ENCODE data around the gene MRFAP1L1.
A peak's percentile ranks its signal among the peaks of the same experiment; 100 is the strongest.
"Not testable (repeated sequence)": the region's sequence is repeated elsewhere in the genome, so short reads cannot be mapped to it uniquely, and the experiment has no call there.

The MRFAP1L1 gene

DNA sequence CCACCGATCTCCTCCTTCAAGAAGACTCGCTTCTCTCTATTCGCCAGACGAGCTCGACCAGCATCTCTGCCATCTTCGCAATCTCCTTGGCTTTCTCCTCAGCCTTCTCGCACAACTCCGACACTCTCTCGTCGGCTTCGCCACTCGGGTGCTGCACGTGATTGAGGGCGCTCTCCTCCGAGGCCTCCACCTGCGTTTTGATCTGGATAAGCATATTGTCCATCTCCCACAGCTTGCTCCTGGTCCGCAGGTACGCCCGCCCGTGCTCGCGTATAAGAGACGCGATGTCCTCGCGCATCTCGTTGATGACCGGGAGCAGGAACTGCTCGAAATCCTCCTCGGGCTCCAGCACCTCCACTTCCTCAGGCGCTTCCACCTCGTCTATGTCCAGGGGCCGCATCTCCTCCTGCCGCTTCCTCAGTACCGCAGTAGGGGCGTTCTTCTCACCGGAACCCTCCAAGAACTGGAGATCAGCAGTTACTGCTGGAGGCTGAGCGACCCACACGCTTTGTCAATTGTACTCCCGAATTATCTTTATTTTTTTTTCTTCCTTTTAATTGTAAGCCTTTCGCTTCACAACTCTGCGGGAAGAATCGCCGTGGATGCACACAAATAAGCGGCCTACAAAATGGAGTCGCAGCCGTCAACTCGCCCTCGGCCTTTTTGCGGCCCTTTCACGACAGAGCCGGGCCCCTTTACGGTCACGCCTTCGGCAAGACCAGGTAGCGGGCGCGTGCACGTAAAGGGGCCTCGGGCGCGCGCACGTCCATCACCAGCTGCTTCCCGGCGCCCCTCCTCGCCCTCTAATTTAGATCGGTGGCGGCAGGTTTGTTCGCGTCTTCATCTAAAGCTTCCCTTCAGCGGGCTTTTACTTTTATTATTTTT, at the start of gene MRFAP1L1:
Gene MRFAP1L1 (minus strand): TSS at position 636 of the 885 bp plus-strand sequence. CDS start 236 bp downstream, at position 400.
- DNase-seq (ENCODE audit: low read depth in 1 of 2, low spot score in 1 of 2) = peak; percentile 86 to 95

DNA sequence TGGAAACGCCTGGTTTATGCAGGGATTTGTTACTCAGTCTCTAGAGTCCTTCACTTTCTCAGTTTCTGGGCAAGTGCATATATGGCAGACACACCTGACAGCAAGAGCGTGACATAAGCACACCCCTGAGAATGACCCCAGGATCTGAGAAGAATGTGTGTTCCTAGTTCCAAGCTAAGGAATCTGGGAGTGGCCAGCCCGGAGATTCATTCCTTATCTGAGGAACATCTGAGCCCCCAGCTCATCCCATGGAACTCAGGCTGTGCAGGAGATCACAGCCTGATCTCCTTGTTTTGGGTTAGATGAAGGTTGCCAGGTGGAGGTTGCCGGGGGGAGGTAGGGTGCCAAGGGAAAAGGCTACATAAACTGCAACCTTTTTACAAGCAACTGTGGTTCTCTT, 49.1 kb upstream of the MRFAP1L1 start:
- no peak for DNase-seq (ENCODE audit: low read depth in 1 of 2, low spot score in 1 of 2)

DNA sequence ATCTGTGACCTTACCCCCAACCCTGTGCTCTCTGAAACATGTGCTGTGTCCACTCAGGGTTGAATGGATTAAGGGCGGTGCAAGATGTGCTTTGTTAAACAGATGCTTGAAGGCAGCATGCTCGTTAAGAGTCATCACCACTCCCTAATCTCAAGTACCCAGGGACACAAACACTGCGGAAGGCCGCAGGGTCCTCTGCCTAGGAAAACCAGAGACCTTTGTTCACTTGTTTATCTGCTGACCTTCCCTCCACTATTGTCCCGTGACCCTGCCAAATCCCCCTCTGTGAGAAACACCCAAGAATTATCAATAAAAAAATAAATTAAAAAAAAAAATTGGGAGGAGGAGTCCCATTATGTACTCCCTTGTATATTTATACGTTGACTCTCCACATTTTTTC, 46.7 kb upstream of the MRFAP1L1 start:
- DNase-seq (ENCODE audit: low read depth in 1 of 2, low spot score in 1 of 2) = not testable (repeated sequence)

DNA sequence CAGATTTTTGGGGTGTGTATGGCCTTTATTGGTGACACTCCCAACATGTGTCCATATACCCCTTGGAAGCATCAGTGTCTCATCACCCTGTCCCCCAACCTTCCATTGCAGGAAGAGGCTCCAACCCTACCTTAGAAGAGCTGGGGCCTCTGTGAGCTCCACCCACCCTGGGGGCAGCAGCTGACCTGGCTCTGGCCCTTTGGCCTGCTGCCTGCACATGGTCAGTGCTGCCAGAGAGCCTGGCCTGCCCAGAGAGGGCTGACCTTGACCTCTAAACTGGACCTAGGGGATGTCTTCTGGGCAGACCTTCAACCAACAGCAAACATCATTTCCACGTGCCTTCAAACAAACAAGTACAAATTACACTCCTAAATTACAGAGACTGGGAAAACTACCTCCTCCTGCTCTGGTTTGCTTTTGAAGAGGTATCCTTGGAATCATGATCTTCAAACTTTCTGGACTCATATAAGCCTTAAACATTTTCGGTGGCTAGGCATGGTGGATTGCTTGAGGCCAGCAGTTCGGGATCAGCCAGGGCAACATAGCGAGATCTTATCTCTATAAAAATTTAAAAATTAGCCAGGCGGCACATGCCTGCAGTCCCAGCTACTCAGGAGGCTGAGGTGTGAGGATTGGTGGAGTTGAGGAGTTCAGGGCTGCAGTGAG, 45.6 kb upstream of the MRFAP1L1 start:
- no peak for DNase-seq (ENCODE audit: low read depth in 1 of 2, low spot score in 1 of 2)

DNA sequence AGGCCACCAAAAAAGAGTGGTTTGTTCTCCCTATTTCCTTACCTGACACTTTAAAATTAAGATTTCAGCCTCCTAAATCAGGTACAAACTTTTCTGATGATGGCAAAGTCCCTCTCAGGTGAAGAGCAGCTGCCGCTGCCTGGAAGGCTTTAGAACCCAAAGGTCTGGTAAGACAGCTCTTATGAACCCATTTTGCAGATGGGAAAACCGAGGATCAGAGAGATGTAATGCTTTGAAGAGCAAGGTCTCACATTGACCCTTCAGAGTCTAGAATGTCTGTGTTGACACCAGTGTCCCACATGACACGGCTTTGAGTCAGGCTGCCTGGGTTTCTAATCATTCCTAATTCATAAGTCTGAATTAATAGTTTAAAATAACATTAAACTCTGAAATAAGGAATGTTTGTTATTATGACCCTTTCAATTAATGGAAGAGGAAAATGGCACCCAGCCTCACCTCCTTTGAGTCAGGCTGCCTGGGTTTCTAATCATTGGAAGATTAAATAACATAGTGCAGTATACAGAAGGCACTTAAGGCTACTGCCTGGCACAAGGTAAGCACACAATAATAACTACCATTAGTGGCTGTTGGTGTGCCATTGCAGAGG, 44.9 kb upstream of the MRFAP1L1 start:
- DNase-seq (ENCODE audit: low read depth in 1 of 2, low spot score in 1 of 2) = no peak

DNA sequence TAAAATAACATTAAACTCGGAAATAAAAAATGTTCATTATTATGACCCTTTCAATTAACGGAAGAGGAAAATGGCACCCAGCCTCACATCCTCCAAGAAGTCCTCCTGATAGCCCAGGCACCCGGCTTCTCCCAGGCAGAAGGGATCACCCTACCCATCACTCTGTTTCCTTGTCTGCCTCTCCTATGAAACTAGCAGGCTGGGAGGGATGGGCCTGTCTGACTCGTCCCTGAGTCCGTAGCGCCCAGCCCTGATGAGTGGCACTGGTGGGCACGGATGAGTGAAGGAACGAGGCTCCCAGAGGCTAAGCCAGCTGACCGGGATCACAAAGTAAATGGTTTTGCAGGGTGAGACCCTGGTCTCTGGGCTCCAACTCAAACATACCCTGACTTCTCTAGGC, 44.2 kb upstream of the MRFAP1L1 start:
- DNase-seq (ENCODE audit: low read depth in 1 of 2, low spot score in 1 of 2) = no peak

DNA sequence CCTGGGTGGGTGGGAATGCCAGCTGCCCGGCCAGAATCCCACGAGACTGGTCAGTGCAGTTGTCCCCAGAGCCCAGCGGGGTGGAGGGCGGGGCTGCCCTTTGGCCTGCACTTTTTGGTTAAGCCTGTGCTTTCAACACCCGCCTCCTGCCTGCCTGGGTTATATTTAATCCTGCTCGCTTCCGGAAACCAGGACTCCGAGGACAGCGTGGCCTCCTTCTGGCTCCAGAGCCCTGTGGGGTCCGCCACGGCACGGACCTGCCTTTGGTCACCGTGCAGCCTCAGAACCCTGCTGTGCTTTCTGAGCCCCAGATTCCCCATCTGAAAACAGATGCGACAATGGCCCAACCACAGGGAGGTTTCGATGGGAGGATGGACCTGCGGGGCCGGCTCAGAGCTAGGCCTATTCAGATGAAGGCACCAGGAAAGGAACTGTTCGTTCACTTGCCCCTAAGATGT, 43.5 kb upstream of the MRFAP1L1 start:
- DNase-seq (ENCODE audit: low read depth in 1 of 2, low spot score in 1 of 2) = no peak

DNA sequence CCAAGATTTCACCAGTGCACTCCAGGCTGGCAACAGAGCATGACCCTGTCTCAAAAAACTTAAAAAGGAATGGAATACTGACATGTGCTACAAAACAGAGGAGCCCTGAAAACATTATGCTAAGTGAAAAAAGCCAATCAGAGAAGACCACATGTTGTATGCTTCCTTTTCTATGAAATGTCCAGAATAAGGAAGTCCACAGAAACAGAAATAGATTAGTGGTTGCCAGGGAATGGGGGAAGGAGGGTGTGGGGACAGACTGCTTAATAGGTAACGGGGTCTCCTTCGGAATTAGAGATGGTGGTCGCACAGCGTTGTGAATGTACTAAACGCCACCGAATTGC, 42.8 kb upstream of the MRFAP1L1 start:
- DNase-seq (ENCODE audit: low read depth in 1 of 2, low spot score in 1 of 2) = no peak

DNA sequence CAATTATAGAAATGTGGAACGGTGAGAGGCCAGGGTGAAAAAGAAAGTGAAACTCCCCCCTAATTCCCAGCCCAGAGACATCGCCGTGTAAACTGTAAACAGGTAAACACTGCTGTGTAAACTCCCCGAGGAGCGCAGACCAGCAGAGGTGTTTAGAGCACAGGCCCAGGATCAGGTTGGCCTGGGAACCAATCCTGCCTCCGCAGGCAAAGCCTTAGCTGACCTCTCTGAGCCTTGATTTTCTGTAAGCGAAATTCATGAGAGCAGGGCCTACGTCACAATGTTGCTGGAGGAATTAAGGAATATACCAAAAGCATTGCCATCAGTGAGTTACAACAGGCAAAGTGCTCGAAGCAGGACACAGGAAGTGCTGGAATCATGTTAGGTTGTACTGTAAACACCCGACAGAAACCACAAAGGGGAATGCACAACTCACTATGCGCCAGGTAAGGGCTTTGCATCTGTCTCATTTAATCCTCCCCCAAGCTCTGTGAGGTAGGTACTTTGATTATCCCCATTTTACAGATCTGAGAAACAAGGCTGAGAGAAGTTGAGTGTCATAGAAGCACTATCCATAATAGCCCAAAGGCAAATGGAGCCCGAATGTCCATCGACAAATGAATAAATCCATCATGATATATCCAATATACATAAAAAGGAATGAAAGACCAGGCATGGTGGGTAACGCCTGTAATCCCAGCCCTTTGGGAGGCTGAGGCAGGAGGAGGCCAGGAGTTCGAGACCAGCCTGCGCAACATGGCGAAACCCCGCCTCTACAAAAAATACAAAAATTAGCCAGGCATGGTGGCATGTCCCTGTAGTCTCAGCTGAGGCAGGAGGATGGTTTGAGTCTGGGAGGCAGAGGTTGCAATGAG, 42.2 kb upstream of the MRFAP1L1 start:
- DNase-seq (ENCODE audit: low read depth in 1 of 2, low spot score in 1 of 2) = no peak

DNA sequence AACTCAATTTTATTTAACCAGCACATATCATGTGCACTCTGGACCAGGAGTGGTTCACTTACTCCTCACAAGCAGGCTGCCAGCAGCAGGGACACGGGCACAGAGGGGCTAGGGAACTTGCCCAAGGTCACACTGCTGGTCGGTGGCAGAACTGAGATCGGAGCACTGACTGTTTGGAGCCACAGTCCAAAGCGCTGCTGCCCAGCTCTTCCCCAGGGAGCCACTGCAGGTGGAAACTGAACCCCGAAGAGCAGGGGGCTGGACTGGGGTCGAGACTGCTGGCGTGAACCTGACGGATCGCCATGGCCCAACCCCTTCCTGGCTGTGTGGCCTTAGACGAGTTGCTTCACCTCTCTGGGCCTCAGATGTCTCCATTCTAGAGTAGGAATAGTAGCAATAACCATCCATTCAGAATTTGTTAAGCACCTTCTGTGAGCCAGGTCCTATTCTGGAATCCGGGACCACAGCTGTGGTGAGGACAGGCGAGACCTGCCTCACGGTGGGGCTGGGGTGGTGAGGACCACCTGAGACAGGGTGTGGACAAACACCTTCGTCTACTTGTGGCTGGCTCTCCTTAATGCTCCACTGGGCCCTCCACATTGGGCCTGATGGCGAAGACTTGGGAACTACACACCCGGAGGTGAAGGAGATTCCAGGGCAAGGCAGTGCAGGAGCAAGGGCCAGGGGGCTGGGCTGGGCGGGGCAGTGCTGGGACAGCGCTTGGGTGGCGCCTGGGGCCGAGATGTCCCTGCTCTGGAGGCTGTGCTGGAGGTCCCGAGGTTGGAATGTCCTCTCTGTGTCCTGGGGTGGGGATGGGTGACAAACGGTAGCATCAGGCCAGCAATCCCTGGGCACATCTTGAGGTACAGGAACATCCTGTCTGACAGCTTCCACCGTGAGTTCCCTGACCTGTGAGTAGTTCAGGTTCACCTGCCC, 40.9 kb upstream of the MRFAP1L1 start:
- DNase-seq (ENCODE audit: low read depth in 1 of 2, low spot score in 1 of 2) = no peak

DNA sequence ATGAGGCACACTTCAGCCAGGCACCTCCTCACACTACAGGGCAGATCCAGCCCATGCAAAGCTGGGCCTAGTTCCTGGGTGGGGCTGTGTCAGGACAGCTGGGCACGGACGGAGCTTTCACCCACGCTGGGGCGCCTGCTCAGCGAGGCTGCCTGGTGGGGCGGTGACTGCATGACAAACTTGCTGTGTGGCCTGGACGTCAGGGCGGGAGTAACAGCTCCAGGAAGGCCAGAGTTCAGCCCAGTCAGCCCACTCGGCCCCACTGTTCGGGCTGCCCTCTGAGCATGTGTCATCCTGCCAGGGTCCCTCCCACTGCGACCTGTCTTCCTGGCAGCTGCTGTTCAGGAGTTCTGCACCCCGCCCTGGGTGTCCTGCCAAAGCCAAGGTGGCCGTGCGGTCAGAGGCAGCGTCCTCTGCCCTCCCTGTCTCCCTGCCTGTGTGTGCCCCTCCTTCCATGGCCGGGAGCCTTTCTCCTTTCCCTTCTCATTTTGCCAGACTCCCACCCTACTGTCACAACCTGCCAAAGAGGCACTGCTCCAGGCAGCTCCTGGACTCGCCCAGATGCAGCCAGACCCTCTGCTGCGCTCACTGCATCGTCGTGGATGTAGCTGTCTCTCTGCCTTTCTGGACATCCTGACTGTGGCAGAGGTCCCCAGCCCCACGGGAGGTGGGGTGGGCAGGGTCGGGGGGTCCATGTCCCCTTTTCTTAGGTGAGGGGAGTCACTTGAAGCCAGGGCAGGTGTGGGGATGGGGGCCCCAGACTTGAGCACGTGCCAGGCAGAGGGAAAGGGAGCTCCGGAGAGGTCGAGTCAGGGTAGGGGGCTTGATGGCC, 39.9 kb upstream of the MRFAP1L1 start:
- no peak for DNase-seq (ENCODE audit: low read depth in 1 of 2, low spot score in 1 of 2)

DNA sequence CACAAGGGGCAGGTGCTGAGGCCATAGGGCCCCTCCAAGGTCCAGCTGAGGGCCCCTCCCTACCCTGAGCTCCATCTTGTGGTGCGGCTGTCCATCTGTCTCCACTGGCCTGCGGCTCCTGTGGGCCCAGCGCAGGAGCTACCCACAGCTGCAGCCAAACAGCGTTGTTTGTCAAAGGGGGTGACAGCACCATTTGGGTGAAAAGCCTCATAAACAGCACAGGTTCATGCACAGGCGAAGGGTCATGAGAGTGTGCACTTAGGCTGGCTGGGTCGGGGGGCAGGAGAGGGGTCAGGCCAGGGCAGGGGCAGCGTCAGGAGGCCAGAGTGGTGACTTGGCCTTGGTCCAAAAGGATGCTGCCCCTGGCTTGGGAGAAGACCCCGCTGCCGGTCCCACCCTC, 38.6 kb upstream of the MRFAP1L1 start:
- no peak for DNase-seq (ENCODE audit: low read depth in 1 of 2, low spot score in 1 of 2)

DNA sequence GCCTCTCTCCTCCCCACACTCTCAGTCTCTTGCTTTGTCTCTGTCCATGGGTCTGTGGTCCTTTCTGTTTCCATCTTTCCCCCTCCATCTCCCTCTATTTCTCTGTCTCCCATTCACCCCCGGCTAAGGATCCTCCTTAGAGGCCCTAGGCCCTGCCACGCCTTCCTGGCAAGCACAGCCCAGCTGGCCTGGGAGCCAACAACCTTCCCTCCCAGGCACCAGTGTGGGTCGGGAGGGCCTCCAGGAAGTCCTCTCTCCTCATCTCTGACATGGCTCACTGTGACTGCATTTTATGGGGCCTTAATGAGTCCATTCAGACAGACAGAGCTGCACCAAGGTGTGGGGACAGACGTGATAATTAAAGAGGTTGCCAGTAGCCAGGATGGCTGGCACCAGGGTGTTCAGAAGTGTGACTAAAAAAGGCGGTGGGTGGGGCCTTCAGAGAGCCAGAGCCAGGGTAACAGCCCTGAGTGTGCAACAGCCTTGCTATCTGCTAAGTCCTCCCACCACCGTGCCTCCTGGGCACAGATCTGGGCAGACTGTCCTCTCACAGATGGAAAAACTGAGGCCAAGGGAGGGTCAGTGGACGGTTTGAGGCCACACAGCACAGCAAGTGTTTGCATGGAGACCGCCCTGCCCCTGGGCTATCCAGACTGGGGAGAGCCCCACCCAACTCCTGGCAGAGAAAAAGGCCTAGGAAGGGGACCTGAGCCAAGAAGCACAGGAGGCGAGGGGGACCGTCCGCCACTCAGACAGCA, 37.8 kb upstream of the MRFAP1L1 start:
- no peak for DNase-seq (ENCODE audit: low read depth in 1 of 2, low spot score in 1 of 2)

DNA sequence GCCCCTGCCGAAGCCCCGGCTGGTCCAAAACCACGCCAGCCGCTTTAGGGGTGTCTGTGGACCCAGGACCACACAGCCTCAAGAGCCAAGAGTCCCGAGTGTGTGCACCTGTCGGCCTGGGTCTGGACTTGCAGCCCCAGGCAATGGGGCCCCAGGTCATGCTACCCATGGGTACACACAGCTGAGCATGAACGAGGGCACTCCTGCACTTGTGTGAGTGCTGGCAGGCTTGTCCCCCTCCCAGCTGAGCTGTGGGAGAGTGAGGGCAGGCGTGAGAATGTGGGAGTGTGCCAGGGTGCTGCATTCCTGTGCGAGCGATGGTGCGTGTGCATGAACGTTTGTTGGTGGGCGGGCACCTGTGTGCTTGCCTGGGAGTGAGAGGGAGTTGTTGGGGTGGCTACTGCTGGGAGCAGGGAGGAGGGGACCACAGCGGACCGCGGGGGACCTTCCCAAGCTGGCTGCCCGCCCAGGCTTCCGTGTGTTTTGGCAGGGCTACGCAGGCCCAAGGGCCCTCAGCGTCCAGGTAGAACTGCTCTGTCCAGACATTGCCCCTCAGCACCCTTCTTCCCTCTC, 37.1 kb upstream of the MRFAP1L1 start:
- DNase-seq (ENCODE audit: low read depth in 1 of 2, low spot score in 1 of 2) = no peak

DNA sequence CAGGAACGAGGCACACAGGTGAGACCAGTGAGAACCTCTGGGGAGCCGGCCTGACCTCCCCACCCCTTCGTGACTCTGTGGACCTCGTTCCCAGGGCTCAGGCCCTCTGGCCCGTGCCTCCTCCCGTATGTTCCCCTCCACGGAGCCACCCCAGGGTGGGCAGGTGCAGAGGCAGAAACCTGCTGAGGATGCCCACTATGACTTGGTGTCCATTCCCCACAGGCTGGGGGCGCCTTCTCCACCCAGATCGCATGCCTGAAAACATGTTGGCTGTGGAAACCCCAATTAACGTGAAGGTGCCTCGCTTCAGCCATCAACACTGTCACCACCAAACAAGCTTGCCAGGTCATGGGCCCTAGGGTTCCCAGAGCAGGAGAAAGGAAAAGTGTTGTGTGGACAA, 33.3 kb upstream of the MRFAP1L1 start:
- DNase-seq (ENCODE audit: low read depth in 1 of 2, low spot score in 1 of 2) = no peak

DNA sequence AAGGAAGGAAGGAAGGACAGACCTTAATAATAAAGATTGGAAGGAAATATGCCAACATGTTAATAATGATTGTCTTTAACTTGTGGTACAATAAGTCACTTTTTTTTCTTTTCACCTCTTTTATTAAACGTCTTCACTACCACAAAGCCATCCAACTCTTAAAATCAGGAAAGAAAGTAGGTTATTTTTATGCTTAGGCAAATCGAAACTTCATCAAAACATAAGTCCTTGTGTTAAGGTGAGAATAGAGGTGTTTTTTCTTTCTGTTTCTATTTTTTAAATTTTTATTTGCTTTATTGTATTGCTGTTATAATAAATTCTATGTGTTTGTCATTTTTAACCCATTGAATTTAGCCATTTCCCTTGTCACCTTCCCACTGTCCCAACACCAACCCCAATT, 32.8 kb upstream of the MRFAP1L1 start:
- no peak for DNase-seq (ENCODE audit: low read depth in 1 of 2, low spot score in 1 of 2)

DNA sequence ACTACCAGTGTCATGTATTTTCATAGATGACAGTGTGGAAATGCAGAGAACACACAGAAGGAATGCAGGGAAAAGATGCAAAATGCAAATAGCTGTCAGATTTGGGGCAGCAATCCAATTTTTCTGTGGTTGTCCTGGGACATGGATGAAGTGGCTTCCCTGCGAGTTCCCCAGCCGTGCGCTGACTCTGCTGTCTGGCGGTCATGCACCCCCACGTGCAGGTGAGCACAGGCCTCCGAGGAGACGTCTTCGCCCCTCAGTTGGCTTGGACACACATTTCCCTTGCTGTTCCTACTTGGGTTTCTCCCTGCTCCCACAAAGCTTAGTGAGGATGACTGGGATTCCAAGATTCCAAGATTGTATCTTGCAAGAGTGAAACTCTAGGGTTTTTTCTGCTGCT, 30.7 kb upstream of the MRFAP1L1 start:
- no peak for DNase-seq (ENCODE audit: low read depth in 1 of 2, low spot score in 1 of 2)

DNA sequence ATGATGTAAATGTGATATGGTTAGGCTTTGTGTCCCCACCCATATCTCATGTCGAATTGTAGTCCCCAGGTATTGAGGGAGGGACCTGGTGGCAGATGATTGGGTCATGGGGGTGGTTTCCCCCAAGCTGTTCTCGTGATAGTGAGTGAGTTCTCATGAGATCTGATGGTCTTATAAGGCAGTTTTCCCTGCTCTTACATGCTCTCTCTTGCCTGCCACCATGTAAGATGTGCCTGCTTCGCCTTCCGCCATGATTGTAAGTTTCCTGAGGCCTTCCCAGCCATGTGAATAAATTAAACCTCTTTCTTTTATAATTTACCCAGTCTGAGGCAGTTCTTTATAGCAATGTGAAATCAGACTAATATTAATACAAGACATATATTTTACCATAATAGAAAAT, 30.3 kb upstream of the MRFAP1L1 start:
- DNase-seq (ENCODE audit: low read depth in 1 of 2, low spot score in 1 of 2) = no peak

All from activated CD4-positive, alpha-beta T cell treated with anti-CD3 and anti-CD28 coated beads, Interleukin-2, amount 50 U/mL, for 24 hours (primary cell).